Thoracic aorta (tissue), 2 donors: ENCODE measurements around the gene FBN2. TPM values are rescaled to one million over a fixed set of nuclear protein-coding genes. Genes with fewer than 3 reads are reported as not detected.

Experiments used
- ATAC-seq: fragments of 150-250 bp; one replicate; pipeline ENCODE4 v1.8.0; 2017; ENCODE audit warnings: low read depth; ENCODE audit not compliant: insufficient number of reproducible peaks, low FRiP score
- DNase-seq: peaks from one replicate; pipeline ENCODE4 v3.0.0-alpha.2; 2020; ENCODE audit warnings: low spot score
- H3K27ac ChIP-seq, 2 donors: fragments of 200-600 bp; sonication (generic); 1 replicate in 1 of 2; 2 replicates in 1 of 2; pipeline ENCODE4 v1.5.1; 2016; ENCODE audit warnings: mild to moderate bottlenecking in 2 of 2, moderate library complexity in 2 of 2
- H3K27me3 ChIP-seq: fragments of 200-600 bp; sonication (generic); replicated peaks from 2 replicates; pipeline ENCODE4 v1.6.0; 2016; ENCODE audit warnings: mild to moderate bottlenecking; ENCODE audit not compliant: insufficient read depth
- H3K36me3 ChIP-seq: fragments of 200-600 bp; sonication (generic); one replicate; pipeline ENCODE4 v1.5.1; 2016
- H3K4me1 ChIP-seq, 2 donors: fragments of 200-600 bp; sonication (generic); 1 replicate in 1 of 2; 2 replicates in 1 of 2; pipeline versions ENCODE4 v1.5.1 to v1.6.0; 2016; ENCODE audit warnings: low read depth in 2 of 2, mild to moderate bottlenecking in 1 of 2; ENCODE audit not compliant: control insufficient read depth in 1 of 2
- H3K4me3 ChIP-seq: fragments of 200-600 bp; sonication (generic); 2 replicates; pipeline ENCODE4 v1.5.1; 2016; ENCODE audit warnings: mild to moderate bottlenecking
- H3K9me3 ChIP-seq: fragments of 200-600 bp; sonication (generic); 2 replicates; pipeline ENCODE4 v1.5.1; 2016
- CTCF ChIP-seq: fragments of 200-600 bp; sonication (generic); IDR thresholded peaks from one replicate; pipeline ENCODE4 v1.5.1; 2019; ENCODE audit warnings: antibody characterized with exemption
- total RNA-seq, 2 donors: library from RNA; depleted of rRNA; stranded (reverse); fragments of >200 nt; gene quantifications; one replicate each; pipeline versions ENCODE4 v1.1.0 to v1.2.3, GENCODE V29; 2016

The FBN2 gene
- total RNA-seq, 2 donors from 2014 or later, result 0.68 to 5.8 TPM

GRCh38 chr5:128380337-128380736 lies 157.7 kb downstream of the FBN2 start:
- Histone ChIP-seq H3K9me3 (no peaks in the 10 kb centered on the region), H3K36me3 (no peaks in the 10 kb centered on the region), H3K4me1 (no peaks in the 10 kb centered on the region), H3K27ac (no peak overlapping the region), H3K4me3 (no peak overlapping the region), H3K27me3 (no peaks in the 10 kb centered on the region)
- ATAC-seq (no peak), DNase-seq (no peak)
- no peak for TF ChIP-seq CTCF

GRCh38 chr5:128378632-128379031 lies 159.4 kb downstream of the FBN2 start:
- ATAC-seq (no peak), DNase-seq (no peak)
- H3K4me1 ChIP-seq, result no peaks in the 10 kb centered on the region
- H3K9me3 ChIP-seq, result no peaks in the 10 kb centered on the region
- no peaks in the 10 kb centered on the region for H3K36me3 ChIP-seq
- H3K4me3 ChIP-seq, result no peak overlapping the region
- no peak overlapping the region for H3K27ac ChIP-seq
- TF ChIP-seq CTCF, result no peak
- no peaks in the 10 kb centered on the region for H3K27me3 ChIP-seq

GRCh38 chr5:128378196-128378595 lies 159.8 kb downstream of the FBN2 start:
- Histone ChIP-seq H3K27ac (no peak overlapping the region), H3K9me3 (no peaks in the 10 kb centered on the region), H3K36me3 (no peaks in the 10 kb centered on the region), H3K27me3 (no peaks in the 10 kb centered on the region), H3K4me1 (no peaks in the 10 kb centered on the region), H3K4me3 (no peak overlapping the region)
- TF ChIP-seq CTCF, result no peak
- no peak for DNase-seq
- no peak for ATAC-seq

- Histone ChIP-seq H3K36me3 (no peaks in the 10 kb centered on the region), H3K27ac (no peak overlapping the region), H3K9me3 (no peaks in the 10 kb centered on the region), H3K4me3 (no peak overlapping the region), H3K27me3 (no peaks in the 10 kb centered on the region), H3K4me1 (no peaks in the 10 kb centered on the region)
- no peak for ATAC-seq
- TF ChIP-seq CTCF, result no peak
- DNase-seq, result no peak
Measured at GRCh38 chr5:128376577-128376976, 161.5 kb downstream of the FBN2 start.

GRCh38 chr5:128366147-128366546 lies 171.9 kb downstream of the FBN2 start:
- Histone ChIP-seq H3K36me3 (no peaks in the 10 kb centered on the region), H3K27ac (no peak overlapping the region), H3K9me3 (no peaks in the 10 kb centered on the region), H3K4me3 (no peak overlapping the region), H3K4me1 (no peaks in the 10 kb centered on the region), H3K27me3 (no peaks in the 10 kb centered on the region)
- no peak for TF ChIP-seq CTCF
- no peak for ATAC-seq
- no peak for DNase-seq
